Liver (tissue), 9 donors: Measurements from ENCODE around the gene ERBIN. TPM values are rescaled to one million over a fixed set of nuclear protein-coding genes. Genes with fewer than 3 reads are reported as not detected.

Experiments
- DNase-seq: peaks from one replicate; pipeline ENCODE4 v3.0.0-alpha.2; 2017; ENCODE audit warnings: low spot score
- H3K27ac ChIP-seq, 2 donors: one replicate each; pipeline ENCODE4 v1.7.0; 2013; ENCODE audit warnings: inconsistent platforms in 2 of 2, low read length in 2 of 2, control low read depth in 1 of 2, low read depth in 1 of 2, mild to moderate bottlenecking in 1 of 2
- H3K27me3 ChIP-seq, 4 donors: one replicate each; pipeline versions ENCODE4 v1.6.1 to v1.7.0; 2013; ENCODE audit warnings: low read length in 3 of 4, inconsistent platforms in 1 of 4, mild to moderate bottlenecking in 1 of 4, moderate library complexity in 1 of 4; ENCODE audit not compliant: control insufficient read depth in 4 of 4, insufficient read depth in 4 of 4
- H3K36me3 ChIP-seq, 4 donors: one replicate each; pipeline versions ENCODE4 v1.6.1 to v1.7.0; 2013; ENCODE audit warnings: low read length in 3 of 4, mild to moderate bottlenecking in 3 of 4, low read depth in 1 of 4, moderate library complexity in 1 of 4; ENCODE audit not compliant: control insufficient read depth in 4 of 4, insufficient read depth in 3 of 4
- H3K4me1 ChIP-seq, 4 donors: one replicate each; pipeline versions ENCODE4 v1.6.1 to v1.7.0; 2013; ENCODE audit warnings: low read length in 3 of 4, mild to moderate bottlenecking in 3 of 4, moderate library complexity in 1 of 4; ENCODE audit not compliant: control insufficient read depth in 4 of 4, insufficient read depth in 4 of 4
- H3K4me3 ChIP-seq, 3 donors: one replicate each; pipeline versions ENCODE4 v1.6.1 to v1.7.0; 2013; ENCODE audit warnings: low read length in 3 of 3, control low read depth in 1 of 3, low read depth in 1 of 3, mild to moderate bottlenecking in 1 of 3
- H3K9ac ChIP-seq, 2 donors: one replicate each; pipeline ENCODE4 v1.7.0; 2013; ENCODE audit warnings: low read length in 2 of 2, mild to moderate bottlenecking in 2 of 2, moderate library complexity in 2 of 2, control low read depth in 1 of 2, low read depth in 1 of 2
- H3K9me3 ChIP-seq, 4 donors: one replicate each; pipeline versions ENCODE4 v1.6.1 to v1.7.0; 2013; ENCODE audit warnings: low read length in 3 of 4; ENCODE audit not compliant: control insufficient read depth in 4 of 4
- ATF3 ChIP-seq: IDR thresholded peaks from 2 replicates; pipeline ENCODE4 v1.6.1; 2016; ENCODE audit warnings: antibody characterized with exemption
- EGR1 ChIP-seq, 2 donors: IDR thresholded peaks; 2 replicates each; pipeline ENCODE4 v1.6.1; 2016 to 2018; ENCODE audit warnings: antibody characterized with exemption in 2 of 2, low read depth in 2 of 2
- FOXA1 ChIP-seq: IDR thresholded peaks from 2 replicates; pipeline ENCODE4 v1.6.1; 2016; ENCODE audit warnings: antibody characterized with exemption
- FOXA2 ChIP-seq: IDR thresholded peaks from 2 replicates; pipeline ENCODE4 v1.6.1; 2016; ENCODE audit warnings: antibody characterized with exemption
- GABPA ChIP-seq, 2 donors: IDR thresholded peaks in 1 of 2; conservative IDR thresholded peaks in 1 of 2; 2 replicates each; pipeline ENCODE4 v1.6.1; 2016; ENCODE audit warnings: antibody characterized with exemption in 2 of 2, mild to moderate bottlenecking in 1 of 2, moderate library complexity in 1 of 2
- HNF4A ChIP-seq, 2 donors: conservative IDR thresholded peaks; 2 replicates each; pipeline ENCODE4 v1.6.1; 2016; ENCODE audit warnings: antibody characterized with exemption in 2 of 2, mild to moderate bottlenecking in 2 of 2
- HNF4G ChIP-seq: IDR thresholded peaks from 2 replicates; pipeline ENCODE4 v1.6.1; 2016; ENCODE audit warnings: antibody characterized with exemption
- JUND ChIP-seq, 2 donors: IDR thresholded peaks; 2 replicates each; pipeline ENCODE4 v1.6.1; 2016; ENCODE audit warnings: antibody characterized with exemption in 2 of 2
- MAX ChIP-seq: IDR thresholded peaks from 2 replicates; pipeline ENCODE4 v1.6.1; 2016; ENCODE audit warnings: antibody characterized with exemption
- NR2F2 ChIP-seq: IDR thresholded peaks from 2 replicates; pipeline ENCODE4 v1.6.1; 2016; ENCODE audit warnings: antibody characterized with exemption
- RAD21 ChIP-seq, 2 donors: IDR thresholded peaks; 2 replicates each; pipeline ENCODE4 v1.6.1; 2016; ENCODE audit warnings: antibody characterized with exemption in 2 of 2, mild to moderate bottlenecking in 2 of 2
- REST ChIP-seq: IDR thresholded peaks from 2 replicates; pipeline ENCODE4 v1.6.1; 2016; ENCODE audit warnings: antibody characterized with exemption, mild to moderate bottlenecking
- RXRA ChIP-seq, 2 donors: IDR thresholded peaks; 2 replicates each; pipeline ENCODE4 v1.6.1; 2017 to 2018; ENCODE audit warnings: antibody characterized with exemption in 2 of 2, mild to moderate bottlenecking in 1 of 2
- SP1 ChIP-seq: IDR thresholded peaks from 2 replicates; pipeline ENCODE4 v1.6.1; 2018; ENCODE audit warnings: antibody characterized with exemption, mild to moderate bottlenecking
- TAF1 ChIP-seq: conservative IDR thresholded peaks from 2 replicates; pipeline ENCODE4 v1.6.1; 2016; ENCODE audit warnings: antibody characterized with exemption, mild to moderate bottlenecking
- YY1 ChIP-seq: IDR thresholded peaks from 2 replicates; pipeline ENCODE4 v1.6.1; 2016; ENCODE audit warnings: antibody characterized with exemption, mild to moderate bottlenecking
- ZBTB33 ChIP-seq: IDR thresholded peaks from 2 replicates; pipeline ENCODE4 v1.6.1; 2016; ENCODE audit warnings: antibody characterized with exemption
- WGBS: extraction: QIAGEN DNeasy Blood & Tissue Kit; methylation state at CpG from one replicate; pipeline ENCODE4 v1.1.7; 2013; 5-methylcytosine and 5-hydroxymethylcytosine counted together
- polyA plus RNA-seq, 2 donors: library from polyadenylated mRNA; stranded (reverse) in 1 of 2; unstranded in 1 of 2; fragments of 200-250 nt in 1 of 2; fragments of >200 nt in 1 of 2; fragmentation: Nextera tagmentation in 1 of 2; extraction: Ambion mirVana in 1 of 2; gene quantifications; one replicate each; pipeline versions ENCODE4 v1.2.1 to v1.2.3, GENCODE V29; 2013 to 2015
- total RNA-seq, 2 donors: library from RNA; depleted of rRNA; stranded (reverse); fragments of >200 nt; gene quantifications; one replicate each; pipeline ENCODE4 v1.2.3, GENCODE V29; 2014
- donor health status: healthy.
- donor health status: healthy.
- donor health status: healthy.
- donor health status: healthy.
- donor health status: healthy.

ERBIN gene
- total and polyA plus RNA-seq, 4 donors = 9.7 to 54.9 (median 32.5) TPM

GRCh38 chr5:66066826-66067225, 140.5 kb downstream of the ERBIN start (continued):
- TF ChIP-seq REST = no peak

- no peak overlapping the region for H3K9ac ChIP-seq
- no peaks in the 10 kb centered on the region for H3K9me3 ChIP-seq
- H3K27ac ChIP-seq = no peak overlapping the region
- TF ChIP-seq SP1 (no peak), TAF1 (no peak), FOXA1 (no peak), EGR1 (IDR thresholded peaks at IDR 0.05; ENCODE audit: low read depth in 2 of 2) (no peak), MAX (no peak), ZBTB33 (no peak), ATF3 (no peak), RAD21 (IDR thresholded peaks at IDR 0.05) (no peak), GABPA (IDR thresholded peaks at IDR 0.05 in 1 of 2, conservative IDR thresholded peaks at IDR 0.05 in 1 of 2) (no peak), REST (no peak)
- H3K27me3 ChIP-seq = no peaks in the 10 kb centered on the region
- H3K36me3 ChIP-seq = peaks cover 0 to 6% (median 2%) of the 10 kb centered on the region in 4 donors
- no peak for DNase-seq
- H3K4me3 ChIP-seq = no peak overlapping the region
- 93% methylated on average over 1 of the region's 1 CpG for WGBS
- H3K4me1 ChIP-seq = no peaks in the 10 kb centered on the region
These were observed 145.7 kb downstream of the ERBIN start for GRCh38 chr5:66072031-66072430.

- H3K4me3 ChIP-seq = no peak overlapping the region
- peaks cover 0 to 2% (median under 1%) of the 10 kb centered on the region in 4 donors for H3K4me1 ChIP-seq
- no peaks in the 10 kb centered on the region for H3K9me3 ChIP-seq
- H3K36me3 ChIP-seq = peaks cover 0 to 9% (median 5%) of the 10 kb centered on the region in 4 donors
- no peaks in the 10 kb centered on the region for H3K27me3 ChIP-seq
- no peak overlapping the region for H3K9ac ChIP-seq
- DNase-seq = no peak
- H3K27ac ChIP-seq = no peak overlapping the region
- TF ChIP-seq RAD21 (IDR thresholded peaks at IDR 0.05) (no peak), SP1 (no peak), GABPA (IDR thresholded peaks at IDR 0.05 in 1 of 2, conservative IDR thresholded peaks at IDR 0.05 in 1 of 2) (no peak), ZBTB33 (no peak), NR2F2 (no peak), MAX (no peak), HNF4A (conservative IDR thresholded peaks at IDR 0.05) (no peak), YY1 (no peak), FOXA1 (no peak), RXRA (IDR thresholded peaks at IDR 0.05) (no peak), EGR1 (IDR thresholded peaks at IDR 0.05; ENCODE audit: low read depth in 2 of 2) (no peak), FOXA2 (no peak), JUND (IDR thresholded peaks at IDR 0.05) (no peak), ATF3 (no peak), HNF4G (no peak), TAF1 (no peak)
These were observed 148.5 kb downstream of the ERBIN start for GRCh38 chr5:66074901-66075300.
